Fibroblast of skin of left quadriceps (primary cell): Measurements from ENCODE around the gene FNDC11.
"Not testable (repeated sequence)": the region's sequence is repeated elsewhere in the genome, so short reads cannot be mapped to it uniquely, and the experiment has no call there.

Source experiments
- DNase-seq, 2 experiments: peaks; one replicate each; pipeline ENCODE4 v3.0.0-alpha.2; 2013; ENCODE audit warnings: low read depth in 2 of 2

FNDC11 gene

DNA sequence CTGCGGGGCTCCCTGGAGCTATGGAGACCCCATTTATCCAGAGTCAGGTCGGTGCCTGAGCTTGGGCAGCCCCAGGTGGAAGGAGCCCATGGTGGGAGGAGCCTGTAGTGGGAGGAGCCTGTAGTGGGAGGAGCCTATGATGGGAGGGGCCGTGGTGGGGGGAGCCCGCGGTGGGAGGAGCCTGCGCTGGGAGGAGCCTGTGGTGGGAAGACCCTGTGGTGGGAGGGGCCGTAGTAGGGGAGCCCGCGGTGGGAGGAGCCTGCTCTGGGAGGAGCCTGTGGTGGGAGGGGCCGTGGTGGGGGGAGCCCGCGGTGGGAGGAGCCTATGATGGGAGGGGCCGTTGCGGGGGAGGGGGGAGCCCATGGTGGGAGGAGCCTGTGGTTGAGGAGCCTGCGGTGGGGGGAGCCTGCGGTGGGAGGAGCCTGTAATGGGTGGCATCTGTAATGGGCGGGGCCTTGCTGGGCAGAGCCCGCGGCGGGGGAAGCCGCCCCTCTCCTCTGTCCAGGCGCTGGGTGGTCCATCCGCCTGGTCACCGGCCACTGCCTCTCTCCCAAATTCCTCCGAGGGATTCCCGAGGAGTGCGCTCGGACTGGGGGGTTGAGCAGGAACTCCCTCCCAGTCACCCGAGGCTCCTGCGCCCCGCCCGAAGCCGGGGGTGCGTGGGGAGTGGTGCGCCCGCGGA lies 567 bp upstream of the FNDC11 start:
- peak; percentile 58 to 63 for DNase-seq

DNA sequence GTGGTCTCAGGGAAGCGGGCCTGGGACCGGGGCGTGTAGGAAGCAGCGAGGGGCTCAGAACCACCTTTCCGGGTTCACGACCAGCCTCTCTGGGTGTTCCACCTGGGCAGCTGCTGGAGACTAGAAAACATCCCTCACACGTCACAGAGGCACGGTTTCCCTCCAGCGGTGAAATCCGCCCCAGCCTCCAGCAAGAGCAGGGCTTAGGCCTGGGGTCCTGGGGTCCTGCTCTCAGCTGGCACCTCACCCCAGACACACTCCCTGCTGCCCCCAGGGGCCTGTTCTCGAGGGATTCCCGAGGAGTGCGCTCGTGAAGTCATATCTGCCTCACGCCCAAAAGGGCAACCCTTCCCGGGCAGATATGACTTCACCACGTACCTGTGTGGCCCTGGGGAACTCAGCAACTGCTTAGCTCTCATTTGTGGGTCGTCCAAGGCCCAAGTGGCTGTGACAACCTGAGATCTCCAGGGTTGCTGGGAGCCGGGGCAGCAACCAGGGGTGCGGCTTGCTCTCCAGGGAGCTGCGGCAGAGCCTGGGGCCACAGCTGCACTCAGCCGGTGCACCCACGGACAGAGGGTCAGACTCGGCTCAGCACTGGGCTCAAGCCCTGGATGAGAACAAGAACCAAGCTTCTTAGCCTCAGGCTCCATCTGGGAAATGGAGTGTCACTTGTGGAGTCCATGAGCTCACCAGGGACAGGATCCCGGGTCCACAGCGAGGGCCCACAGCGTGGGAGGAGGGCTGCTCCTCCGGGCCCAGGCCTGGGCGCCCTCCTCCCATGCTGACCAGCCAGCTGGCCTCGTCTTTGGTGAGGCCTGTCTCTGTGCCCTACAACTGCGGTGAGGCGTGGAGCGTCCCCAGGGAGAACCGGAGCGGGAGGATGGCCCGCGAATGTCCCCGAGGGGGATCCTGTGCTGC lies 661 bp downstream of the FNDC11 start:
- DNase-seq = no peak

DNA sequence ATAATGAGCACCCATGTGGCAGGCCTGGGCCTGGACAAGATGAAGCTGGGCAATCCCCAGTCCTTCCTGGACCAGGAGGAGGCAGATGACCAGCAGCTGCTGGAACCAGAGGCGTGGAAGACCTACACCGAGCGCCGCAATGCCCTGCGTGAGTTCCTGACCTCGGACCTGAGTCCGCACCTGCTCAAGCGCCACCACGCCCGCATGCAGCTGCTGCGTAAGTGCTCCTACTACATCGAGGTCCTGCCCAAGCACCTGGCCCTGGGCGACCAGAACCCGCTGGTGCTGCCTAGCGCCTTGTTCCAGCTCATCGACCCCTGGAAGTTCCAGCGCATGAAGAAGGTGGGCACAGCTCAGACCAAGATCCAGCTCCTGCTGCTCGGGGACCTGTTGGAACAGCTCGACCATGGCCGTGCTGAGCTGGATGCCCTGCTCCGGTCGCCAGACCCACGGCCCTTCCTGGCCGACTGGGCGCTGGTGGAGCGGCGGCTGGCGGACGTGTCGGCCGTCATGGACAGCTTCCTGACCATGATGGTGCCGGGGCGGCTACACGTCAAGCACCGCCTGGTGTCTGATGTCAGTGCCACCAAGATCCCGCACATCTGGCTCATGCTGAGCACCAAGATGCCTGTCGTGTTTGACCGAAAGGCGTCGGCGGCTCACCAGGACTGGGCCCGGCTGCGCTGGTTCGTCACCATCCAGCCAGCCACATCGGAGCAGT lies 1.9 kb downstream of the FNDC11 start:
- no peak for DNase-seq

DNA sequence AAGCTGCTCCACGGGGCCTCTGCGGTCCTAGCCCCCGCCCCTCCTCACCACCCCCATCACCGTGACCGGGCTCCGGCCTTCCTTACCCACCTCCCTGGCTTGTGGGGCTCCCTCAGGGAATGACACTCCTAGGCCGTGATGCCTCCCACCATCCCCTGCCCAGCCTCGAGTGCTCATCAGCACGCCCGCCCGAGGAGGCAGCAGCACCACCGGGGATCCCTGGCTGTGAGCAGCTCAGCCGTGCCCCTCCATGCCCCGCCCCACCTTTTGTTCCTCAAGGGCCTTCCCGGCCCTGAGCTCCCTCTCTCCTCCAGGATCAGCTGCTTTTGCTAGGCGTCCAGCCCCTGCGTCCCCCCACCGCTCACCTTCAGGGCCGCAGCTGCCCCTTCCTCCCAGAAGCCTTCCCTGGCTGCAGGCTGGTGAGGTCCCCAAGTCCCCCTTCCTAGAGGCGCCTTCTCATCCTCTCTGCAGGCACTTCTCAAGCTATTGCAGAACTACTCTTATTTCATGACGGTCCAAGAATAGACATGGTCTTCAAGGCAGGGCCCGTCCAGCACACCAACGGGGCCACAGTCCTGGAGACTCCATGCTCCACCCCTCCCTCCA lies 3.0 kb downstream of the FNDC11 start:
- no peak for DNase-seq

DNA sequence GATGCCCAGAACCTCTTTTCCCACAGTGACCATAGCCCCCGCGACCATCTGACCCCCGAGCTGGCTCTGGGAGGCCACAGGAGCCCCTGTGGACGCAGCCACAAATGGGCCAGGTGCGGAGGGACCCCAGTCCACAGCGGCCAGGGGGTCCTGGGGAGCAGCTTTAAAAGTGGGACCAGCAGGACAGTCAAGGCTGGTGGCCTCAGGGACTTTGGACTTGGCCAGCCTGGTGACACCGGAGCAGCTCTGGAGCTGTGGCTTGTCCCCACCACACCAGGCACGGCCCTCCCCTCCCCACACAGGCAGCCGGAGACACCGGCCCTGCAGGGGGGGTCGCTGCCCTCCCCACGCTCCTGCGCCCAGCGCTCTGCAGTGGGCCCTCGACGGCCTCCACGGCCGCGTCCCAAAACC lies 3.5 kb downstream of the FNDC11 start:
- no peak for DNase-seq

DNA sequence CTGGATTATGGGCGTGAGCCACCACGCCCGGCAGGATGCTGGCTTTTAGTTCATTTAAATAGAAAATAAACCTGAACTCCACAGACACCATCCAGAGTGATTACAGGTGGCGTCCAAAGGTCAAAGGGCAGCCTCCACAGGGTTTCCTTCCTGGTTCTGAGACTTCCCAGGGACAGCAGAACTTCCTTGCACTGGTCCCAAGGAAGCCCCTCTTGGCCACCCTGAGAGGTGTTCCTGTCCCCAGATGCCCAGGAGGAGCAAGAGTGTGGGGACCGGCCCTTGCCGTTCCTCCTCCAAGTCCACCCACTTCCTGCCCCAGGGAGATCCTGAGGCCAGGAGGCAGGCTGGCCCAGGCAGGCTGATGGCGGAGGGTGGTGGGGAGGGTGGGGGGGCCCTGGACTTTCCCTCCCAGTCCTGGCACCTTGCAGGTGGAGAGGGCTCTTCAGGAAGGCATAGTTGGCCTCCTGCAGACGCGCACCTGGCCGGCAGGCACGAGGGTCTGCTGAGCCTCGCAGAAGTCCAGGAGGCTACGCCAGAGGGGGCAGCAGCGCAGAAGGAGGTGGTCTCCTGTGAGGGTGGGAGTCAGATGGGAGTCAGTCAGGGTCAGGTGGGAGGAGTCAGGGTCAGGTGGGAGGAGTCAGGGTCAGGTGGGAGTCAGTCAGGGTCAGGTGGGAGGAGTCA lies 5.0 kb downstream of the FNDC11 start:
- no peak for DNase-seq

DNA sequence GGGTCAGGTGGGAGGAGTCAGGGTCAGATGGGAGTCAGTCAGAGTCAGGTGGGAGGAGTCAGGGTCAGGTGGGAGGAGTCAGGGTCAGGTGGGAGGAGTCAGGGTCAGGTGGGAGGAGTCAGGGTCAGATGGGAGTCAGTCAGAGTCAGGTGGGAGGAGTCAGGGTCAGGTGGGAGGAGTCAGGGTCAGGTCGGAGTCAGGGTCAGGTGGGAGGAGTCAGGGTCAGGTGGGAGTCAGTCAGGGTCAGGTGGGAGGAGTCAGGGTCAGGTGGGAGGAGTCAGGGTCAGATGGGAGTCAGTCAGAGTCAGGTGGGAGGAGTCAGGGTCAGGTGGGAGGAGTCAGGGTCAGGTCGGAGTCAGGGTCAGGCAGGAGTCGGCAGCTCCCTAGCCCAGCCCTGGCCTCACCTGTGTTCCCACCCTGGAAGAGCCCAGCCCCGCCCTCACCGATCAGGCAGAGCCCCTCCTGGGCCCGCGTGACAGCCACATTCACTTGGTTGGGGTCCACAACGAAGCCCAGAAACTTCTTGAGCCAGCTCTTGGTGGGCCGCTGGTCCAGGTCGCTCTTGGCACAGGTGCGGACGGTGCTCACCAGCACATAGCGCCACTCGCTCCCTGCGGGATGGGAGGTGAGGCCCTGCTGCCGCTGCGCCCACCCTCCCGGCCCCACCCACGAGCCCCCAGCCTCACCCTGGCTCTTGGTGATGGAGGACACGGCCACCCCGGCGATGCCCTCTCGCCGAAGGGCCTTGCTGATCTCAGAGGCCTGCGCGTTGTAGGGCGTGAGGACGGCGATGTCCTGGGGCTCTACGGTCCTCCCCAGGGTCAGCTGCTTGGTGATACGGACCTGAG lies 5.8 kb downstream of the FNDC11 start:
- DNase-seq = not testable (repeated sequence)

DNA sequence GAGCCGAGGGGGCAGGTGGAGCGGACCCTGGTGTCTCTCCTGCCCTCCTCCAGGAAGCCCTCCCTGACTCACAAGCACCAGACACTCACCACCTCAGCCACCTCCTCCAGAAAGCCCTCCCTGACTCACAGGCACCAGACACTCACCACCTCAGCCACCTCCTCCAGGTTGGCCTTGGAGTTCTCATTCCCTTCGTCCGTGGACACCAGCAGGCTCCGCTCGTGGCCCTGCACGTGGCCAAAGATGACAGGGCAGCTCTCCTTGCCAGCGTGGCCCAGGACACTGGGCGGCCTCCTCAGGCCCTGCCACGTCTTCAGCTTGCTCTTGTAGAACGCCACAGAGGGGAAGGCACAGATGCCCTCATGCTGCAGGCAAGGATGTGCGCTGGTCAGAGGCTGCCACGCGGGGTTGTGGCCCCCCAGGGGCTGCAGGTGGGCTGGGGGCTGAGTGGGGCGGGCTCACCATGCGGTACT lies 6.4 kb downstream of the FNDC11 start:
- DNase-seq = no peak

DNA sequence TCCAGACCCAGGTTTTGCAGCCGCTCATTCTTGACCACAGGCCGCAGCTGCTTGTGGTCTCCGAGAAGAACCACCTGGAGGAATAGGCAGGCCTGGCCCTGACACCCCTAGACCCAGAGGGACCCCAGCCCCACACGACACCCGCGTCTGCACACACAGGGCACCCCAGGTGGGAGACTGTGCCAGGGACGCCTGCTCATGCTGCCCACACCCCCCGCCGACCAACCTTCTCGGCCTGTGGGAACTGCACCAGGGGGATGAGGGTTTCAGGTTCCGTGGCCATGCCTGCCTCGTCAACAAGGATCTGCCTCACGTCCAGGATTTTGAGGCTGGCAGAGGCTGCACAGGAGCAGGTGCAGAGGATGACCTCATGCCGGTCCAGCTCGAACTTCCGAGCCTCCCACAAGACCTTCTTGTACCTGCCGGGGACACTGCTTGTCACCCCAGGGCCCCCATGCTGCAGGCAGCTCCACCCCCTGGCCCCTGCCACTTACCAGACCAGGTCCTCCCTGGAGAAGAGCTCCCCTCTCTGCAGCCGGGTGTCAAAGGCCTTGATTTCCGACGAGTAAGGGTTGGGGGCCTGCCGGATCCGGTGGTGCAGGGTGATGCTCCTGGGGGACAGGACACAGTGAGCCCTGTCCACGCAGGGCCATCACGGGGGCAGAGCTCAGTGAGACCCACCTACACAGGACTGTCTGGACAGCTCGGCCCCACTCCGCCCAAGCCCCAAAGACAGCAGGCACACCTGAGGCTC lies 7.1 kb downstream of the FNDC11 start:
- DNase-seq = no peak

DNA sequence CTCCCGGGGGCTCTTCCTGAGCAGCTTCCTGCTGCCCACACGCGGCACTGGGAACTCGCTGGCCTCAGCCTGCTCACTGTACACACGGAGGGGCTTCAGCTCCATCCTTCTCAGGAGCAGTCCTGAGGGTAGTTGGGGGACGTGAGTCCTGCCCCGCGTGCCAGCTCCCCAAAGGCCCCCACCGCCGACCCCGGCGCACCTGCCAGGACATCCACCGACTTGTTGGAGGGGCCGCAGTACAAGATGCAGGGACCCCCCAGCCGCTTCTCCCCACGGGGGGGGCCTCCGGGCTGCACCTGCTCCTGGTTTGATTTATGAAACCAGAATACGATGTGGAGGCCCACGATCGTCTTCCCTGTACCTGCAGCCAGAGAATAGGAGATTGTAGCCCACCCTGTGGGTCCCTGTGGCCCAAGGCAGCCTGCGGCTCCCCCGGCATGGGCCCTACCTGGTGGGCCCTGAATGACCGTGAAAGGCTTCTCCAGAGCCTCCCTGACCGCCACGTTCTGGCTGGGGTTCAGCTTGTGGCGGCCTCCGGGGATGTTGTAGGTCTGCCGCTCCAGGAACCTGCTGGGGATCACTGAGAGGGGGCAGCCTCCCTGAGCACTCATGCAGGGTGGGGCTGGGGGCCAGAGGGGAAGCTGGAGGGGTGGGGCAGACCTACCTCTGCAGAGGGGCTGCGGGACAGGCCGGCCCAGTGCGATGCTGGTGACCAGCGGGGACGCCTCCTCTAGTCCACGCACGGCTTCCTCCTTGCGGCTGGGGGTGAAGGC lies 7.9 kb downstream of the FNDC11 start:
- DNase-seq = no peak

DNA sequence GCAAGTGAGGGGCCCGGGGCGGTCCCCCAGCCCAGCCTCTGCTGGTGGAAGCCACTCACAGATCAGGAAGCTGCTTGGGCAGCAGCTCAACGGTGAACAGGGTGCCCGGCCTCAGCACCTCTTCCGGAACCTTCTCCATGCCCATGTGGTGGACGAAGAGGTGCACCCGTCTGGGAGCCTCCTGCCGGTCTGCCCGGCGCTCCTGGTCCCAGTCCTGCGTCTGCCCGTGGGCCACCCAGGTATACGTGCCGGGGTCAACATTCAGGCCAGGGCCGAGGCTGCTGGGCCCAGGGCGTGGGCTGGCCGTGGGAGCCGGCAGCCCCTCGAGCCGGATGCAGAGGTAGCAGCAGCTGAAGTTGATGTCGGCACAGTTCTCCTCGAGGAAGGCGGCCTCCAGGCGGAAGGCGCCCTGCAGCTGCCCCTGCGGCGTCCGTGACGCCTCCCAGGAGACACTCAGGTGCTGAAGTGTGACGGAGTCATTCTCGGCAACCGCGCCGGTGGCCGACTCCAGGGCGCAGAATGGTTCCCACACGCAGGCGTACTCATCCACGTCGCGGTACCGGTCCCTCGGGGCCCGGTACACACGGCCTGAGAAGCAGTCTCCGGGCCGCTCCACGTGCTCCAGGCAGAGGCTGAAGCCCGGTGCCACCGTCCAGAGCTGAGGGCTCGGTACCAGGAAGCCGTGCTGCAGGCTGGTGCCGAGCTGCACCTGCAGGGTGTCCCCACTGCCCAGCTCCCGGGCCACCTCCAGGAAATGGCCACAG lies 8.7 kb downstream of the FNDC11 start:
- no peak for DNase-seq

DNA sequence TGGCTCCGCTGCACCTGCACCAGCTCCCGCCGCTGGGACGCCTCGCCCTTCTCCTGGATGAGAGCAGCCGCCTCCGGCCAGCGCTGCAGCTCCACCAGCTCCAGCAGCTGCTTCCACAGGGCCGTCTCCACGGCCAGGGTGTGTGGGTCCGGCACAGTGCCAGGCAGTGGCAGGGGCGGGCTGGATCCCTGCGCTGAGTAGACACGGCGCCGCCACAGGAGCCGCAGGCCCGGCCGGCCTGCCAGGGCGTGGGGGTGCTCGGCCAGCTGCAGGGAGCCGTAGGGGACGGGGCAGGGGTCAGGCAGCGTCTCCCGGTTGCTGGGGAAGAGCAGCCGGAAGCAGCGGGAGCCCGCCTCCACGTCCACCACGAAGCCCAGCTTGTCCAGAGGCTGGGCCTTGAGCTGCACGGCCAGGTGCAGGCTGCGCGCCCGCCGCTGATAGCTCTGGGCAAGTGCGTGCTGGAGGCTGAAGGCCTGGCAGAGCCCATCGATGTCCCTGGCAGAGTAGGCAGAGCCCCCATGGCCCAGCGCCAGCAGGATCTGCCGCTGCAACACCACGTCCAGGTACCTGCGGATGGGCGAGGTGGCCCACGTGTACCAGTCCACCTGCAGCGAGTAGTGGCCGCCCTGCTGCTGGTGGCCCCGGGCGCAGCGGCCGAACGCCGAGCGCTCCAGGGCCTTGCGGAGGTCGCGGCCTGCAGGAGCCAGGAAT lies 9.4 kb downstream of the FNDC11 start:
- no peak for DNase-seq

DNA sequence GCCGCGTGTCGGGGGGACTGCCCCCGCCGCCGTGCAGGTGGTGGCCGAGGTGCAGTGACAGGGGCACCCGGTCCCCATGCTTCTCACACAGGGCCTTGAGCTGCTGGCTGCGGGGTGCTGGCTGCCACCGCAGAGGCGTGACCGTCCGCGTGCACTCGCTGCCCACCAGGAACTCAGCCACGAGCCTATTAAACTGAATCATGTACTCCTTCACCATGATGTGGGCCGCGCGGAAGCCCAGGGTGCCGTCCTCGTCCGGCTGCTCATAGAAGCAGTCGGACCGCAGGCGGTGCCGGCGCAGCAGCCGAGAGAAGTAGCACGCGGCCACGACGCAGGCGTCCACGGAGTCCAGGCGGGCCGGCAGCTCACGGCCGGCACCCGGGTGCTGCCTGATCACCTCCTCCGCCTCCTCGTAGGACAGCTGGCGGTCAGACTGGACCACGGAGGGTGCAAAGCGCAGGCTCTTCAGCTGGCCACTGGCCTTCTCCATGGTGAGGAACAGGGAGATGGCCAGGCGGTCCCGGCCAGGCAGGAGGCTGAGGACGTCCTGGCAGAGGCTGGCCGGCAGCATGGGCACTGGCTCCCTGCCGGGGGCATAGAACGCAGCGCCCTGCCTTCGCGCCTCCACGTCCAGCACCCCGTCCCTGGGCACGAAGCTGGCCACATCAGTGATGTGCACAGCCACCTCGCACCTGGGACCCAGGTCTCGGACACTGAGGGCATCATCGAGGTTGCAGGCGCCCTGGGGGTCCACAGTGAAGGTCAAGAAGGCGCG lies 10.3 kb downstream of the FNDC11 start:
- DNase-seq = no peak

DNA sequence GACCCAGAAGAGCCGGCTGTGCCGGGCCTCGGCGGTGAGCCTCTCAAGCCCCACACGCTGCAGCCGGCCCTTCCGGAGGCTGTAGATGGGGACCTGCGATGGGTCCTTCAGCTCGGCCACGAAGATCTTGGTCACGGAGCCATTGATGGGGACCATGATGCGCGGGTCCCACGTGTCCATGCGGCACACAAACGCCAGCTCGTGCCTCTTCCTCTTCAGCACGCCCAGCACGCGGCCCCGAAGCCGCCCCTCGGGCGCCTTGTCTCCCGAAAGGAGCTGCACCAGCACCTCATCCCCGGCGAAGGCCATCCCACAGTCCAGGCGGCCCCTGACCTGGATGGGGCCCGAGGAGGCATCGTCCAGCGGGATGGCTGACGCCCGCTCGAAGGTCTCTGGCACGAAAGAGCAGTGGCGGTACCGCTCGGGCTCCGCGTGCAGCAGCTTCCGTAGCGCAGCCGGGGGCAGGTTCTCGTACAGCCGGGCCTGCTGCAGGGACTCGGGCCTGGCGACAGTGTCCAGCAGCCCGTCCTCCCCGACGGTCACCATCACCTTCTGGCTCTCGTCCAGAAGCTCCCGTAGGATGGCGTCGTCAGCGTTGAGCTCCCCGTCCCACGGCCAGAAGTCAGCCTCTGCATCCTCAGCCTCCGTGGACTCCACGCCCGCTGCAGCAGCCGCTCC lies 11.2 kb downstream of the FNDC11 start:
- no peak for DNase-seq

DNA sequence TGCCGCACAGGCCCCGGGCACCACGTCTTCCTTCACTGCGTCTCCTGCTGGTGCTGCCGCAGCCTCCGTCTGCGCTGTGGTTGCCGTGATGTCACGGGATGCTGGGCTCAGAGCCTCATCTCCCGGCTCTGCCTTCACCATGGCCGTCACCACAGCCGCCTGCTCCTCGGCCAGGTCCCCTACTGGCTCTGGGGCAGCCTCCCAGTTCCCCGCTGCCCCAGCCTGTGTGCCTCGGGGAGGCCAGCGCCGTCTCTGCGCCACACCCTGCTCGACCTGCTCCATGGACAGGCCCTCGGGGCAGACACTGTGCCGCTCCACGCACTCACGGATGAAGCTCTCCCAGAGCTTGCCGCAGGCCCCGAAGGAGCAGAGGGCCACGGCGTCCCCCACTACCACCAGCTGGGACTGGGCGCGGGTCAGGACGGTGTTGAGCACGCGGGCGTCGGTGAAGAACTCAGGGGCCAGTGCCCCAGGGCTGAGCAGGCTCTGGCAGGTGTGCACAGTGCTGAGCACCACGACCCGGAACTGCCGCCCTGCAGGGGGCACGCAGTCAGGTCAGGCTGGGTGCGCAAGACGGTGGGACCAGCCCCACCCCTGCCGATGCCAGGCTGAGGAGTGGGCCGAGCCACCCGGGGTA lies 11.9 kb downstream of the FNDC11 start:
- DNase-seq = no peak
